ENCODE measurements around the gene PIK3R3.

DNA sequence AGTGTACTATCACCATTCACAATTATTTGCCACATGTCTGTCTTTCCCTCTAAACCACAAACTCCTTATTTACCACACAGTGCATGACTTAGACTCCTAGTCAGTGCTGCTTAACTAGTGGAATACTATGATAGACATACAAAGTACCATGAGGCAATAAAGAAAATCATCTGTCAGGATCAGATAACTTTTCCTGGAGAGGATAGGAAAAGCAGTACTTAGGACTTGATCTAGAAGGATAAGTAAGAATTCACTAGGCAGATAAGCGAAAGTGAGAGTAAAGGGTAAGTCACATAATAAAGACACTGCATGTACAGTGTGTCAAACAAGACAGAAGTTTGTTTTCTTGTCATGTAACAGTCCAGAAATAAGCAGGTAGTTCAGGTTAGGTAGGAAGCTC is 21.3 kb upstream of the PIK3R3 start:
- TF ChIP-seq POLR2A (IDR thresholded peaks at IDR 0.05; ENCODE audit: low read depth, low read length) (no peak), POLR2AphosphoS5 (IDR thresholded peaks at IDR 0.05; ENCODE audit: low read depth, low read length) (no peak)

Measured in GM12892 (cell line).